GM21367 (cell line): ENCODE data around the gene MTARC1.

Source experiments
- ATAC-seq: cut with Tn5 transposase; IDR thresholded peaks from one replicate; pipeline ENCODE4 v1.9.1; 2021; ENCODE audit not compliant: unreplicated experiment

The MTARC1 gene

DNA sequence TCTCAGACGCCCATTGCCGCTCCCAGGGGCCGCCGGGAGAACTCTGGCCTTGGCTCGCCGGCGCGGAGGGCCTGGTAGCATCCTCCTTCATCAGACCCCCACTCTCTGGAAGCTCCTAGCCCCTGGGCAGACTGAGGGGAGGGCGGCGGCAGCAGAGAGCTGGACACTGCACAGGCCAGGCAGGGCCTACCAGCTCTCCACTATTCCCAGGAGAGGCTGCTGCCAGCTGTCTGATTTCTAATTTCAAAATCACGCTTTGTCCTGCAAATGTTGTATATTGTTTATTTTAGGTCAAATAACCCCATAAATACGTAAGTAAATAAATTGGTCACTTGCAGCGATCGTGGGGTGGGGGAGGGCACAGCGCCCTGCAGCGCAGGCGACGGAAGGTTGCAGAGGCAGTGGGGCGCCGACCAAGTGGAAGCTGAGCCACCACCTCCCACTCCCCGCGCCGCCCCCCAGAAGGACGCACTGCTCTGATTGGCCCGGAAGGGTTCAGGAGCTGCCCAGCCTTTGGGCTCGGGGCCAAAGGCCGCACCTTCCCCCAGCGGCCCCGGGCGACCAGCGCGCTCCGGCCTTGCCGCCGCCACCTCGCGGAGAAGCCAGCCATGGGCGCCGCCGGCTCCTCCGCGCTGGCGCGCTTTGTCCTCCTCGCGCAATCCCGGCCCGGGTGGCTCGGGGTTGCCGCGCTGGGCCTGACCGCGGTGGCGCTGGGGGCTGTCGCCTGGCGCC lies at the start of gene MTARC1:
Gene MTARC1 (plus strand): TSS at position 577 of the 732 bp plus-strand sequence. CDS start 32 bp downstream, at position 609.
- ATAC-seq: peak; percentile 64

GRCh38 chr1:220741349-220741748 lies 45.4 kb upstream of the MTARC1 start:
- ATAC-seq: no peak

GRCh38 chr1:220741825-220742224 lies 44.9 kb upstream of the MTARC1 start:
- ATAC-seq: no peak

DNA sequence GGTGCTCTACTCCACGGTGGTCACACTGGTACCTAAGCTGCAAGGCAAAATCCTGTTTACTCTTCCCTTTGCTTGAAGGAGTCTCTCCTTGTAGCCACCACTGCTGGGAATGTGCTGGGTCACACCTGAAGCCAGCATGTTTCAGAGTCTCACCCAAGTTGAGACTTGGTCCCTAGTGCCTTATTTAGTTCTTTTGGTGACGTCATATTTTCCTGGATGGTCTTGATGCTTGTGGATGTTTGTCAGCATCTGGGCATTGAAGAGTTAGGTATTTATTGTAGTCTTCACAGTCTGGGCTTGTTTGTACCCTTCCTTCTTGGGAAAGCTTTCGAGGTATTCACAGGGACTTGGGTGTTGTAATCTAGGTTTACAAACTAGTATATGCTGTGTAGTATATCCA lies 44.2 kb upstream of the MTARC1 start:
- ATAC-seq: no peak

DNA sequence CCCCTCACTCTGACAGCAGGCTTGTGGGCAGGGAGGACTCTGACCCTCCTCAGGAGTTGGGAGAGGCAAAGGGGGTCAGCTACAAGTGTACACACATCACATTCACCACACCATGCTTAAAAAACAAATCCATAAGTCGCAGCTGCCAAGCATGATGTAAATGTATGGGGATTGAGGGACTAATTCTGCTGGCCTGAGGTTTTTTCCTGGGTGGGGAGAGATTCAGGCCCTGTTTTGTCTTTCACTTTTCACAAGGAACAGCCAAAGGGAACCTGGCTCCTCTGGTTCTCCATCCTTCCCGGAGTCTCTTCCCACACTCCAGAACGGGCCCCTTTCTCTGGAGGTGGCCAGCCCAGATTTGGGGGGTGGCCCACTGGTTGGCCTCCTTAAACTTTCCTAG lies 39.9 kb upstream of the MTARC1 start:
- no peak for ATAC-seq

GRCh38 chr1:220747437-220748088 lies 39.1 kb upstream of the MTARC1 start:
- peak; percentile 12 for ATAC-seq

- peak; percentile 88 for ATAC-seq
Observed at GRCh38 chr1:220748089-220748934, 38.4 kb upstream of the MTARC1 start, which contains the start of gene MTARC2. Gene MTARC2 (plus strand): TSS chr1:220748322. CDS start chr1:220748532, 210 bp downstream.

GRCh38 chr1:220748936-220749335 lies 37.8 kb upstream of the MTARC1 start:
- no peak for ATAC-seq

- ATAC-seq: no peak
Observed at GRCh38 chr1:220750131-220750515, 36.6 kb upstream of the MTARC1 start.

- no peak for ATAC-seq
Observed at GRCh38 chr1:220751111-220751510, 35.6 kb upstream of the MTARC1 start.

- ATAC-seq: no peak
Observed at GRCh38 chr1:220754212-220754917, 32.3 kb upstream of the MTARC1 start.

DNA sequence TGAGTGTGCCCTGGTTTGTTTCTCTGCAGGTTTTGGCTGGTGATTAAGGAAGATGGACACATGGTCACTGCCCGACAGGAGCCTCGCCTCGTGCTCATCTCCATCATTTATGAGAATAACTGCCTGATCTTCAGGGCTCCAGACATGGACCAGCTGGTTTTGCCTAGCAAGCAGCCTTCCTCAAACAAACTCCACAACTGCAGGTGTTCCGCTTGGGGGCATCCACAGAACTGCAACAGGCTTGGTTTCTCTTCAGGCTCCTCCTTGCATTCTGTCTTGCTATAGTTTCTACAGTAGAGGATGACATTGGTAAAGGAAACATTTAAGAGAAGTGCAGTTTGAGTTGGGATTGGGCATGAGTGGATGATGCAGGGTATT lies 31.8 kb upstream of the MTARC1 start:
- ATAC-seq: no peak

DNA sequence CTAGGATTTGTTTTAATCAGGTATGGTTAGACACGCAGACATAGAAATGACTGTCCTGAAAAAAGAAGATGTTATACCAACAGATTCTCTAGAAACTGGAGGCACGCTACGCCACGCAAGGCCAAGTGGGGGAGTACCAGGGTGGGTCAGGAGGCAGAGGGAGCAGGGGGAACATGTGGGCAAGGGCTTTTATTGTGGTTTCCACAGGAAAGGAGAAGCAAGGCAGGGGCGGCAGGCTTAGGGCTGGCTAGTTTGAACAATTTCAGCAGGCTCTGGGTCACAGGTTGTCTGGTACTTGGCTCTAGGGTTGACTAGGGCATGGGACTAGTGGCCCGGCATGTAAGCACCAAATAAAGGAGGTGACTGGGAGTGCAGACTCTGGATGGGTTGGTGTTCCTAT lies 31.4 kb upstream of the MTARC1 start:
- no peak for ATAC-seq

GRCh38 chr1:220757441-220757840 lies 29.3 kb upstream of the MTARC1 start:
- ATAC-seq: no peak

DNA sequence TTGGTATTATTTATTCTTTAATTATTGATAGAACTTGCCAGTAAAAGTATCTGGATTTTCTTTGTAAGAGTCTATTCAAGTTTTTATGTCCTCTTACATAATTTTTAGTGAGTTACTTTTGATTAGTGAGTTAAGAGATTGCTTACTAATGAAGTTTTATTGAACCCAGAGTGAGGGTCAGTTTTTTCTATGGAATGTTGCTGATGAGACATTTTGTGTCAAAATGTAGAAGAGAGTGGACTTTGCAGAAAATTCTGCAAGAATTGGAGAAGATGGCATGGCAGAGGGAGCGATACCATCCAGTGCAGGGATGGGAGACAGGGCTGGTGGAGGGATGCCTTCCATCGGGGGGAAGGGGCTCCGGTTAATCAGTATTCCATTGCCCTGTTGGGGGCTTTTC lies 27.6 kb upstream of the MTARC1 start:
- ATAC-seq: no peak

- no peak for ATAC-seq
Observed at GRCh38 chr1:220761688-220762427, 24.9 kb upstream of the MTARC1 start.

GRCh38 chr1:220764757-220765156 lies 22.0 kb upstream of the MTARC1 start:
- no peak for ATAC-seq

GRCh38 chr1:220767312-220768125 lies 19.2 kb upstream of the MTARC1 start:
- ATAC-seq: no peak

DNA sequence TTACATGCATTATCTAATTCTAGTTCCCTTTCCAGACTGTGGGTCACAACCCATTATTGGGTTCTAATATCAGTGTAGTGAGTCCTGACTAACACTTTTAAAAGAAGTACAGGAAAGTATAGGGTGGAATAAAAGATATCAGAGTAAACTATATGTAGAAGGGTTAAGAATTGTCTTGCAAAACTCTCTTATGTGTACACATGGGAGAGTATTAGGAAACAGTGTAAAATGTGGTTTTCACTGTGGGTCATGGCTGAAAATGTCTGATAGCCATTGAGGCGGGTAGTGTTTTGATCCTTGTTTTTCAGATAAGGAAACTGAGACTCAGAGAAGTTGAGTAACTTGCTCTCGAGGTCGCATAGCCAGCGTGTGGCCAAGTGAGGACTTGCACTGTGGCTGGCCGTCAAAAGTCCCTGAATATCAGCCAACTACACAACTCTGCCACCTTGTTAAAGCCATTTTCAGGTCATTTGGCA lies 18.5 kb upstream of the MTARC1 start:
- no peak for ATAC-seq
